GM12878 (cell line): ENCODE data around the gene CHST2. TPM values are rescaled to one million over a fixed set of nuclear protein-coding genes. Genes with fewer than 3 reads are reported as not detected.

Experiments
- ATAC-seq: fragments of 200-7000 bp; cut with Tn5 transposase; 3 replicates; pipeline ENCODE4 v1.9.1; 2020; ENCODE audit warnings: mild to moderate bottlenecking, moderate library complexity
- BruUV-seq: library from RNA; stranded (reverse); fragments of 400-500 nt; replicated peaks from 2 replicates; lab custom pipeline; 2021; lab: Mats Ljungman, UMichigan
- CTCF ChIA-PET: fragments of 300-600 bp; sonication (Branson Sonifier 250); formaldehyde crosslinking; extraction: SDS; loops from one replicate; lab custom pipeline; 2021; ENCODE audit warnings: inconsistent platforms; lab: Yijun Ruan, JAX
- POLR2A ChIA-PET: fragments of 350-600 bp; formaldehyde crosslinking; extraction: SDS; loops from one replicate; lab custom pipeline; 2021; ENCODE audit warnings: inconsistent platforms; lab: Charles Lee
- RAD21 ChIA-PET: fragments of 300-600 bp; sonication (Branson Sonifier 250); formaldehyde crosslinking; loops from one replicate; lab custom pipeline; 2023; ENCODE audit warnings: antibody characterized with exemption; ENCODE audit not compliant: unreplicated experiment; lab: Charles Lee
- SMC1A ChIA-PET: fragments of 300-600 bp; sonication (Branson Sonifier 250); formaldehyde crosslinking; loops from one replicate; lab custom pipeline; 2023; ENCODE audit not compliant: unreplicated experiment, uncharacterized antibody; lab: Charles Lee
- DNase-seq: peaks from one replicate; pipeline ENCODE4 v3.0.0-alpha.2; 2011; ENCODE audit warnings: low read depth, low spot score
- FAIRE-seq: peaks from 3 replicates; lab custom pipeline; 2011; peaks lifted over from hg19 to GRCh38; lab: Jason Lieb, UNC
- H2AFZ ChIP-seq: 2 replicates; pipeline ENCODE4 v1.6.0; 2011; ENCODE audit warnings: low read depth, low read length, control low read depth; ENCODE audit not compliant: control insufficient read depth
- H3K27ac ChIP-seq: 2 replicates; pipeline ENCODE4 v1.5.1; 2011; ENCODE audit warnings: control low read depth; ENCODE audit not compliant: control insufficient read depth, insufficient read depth
- H3K27me3 ChIP-seq, 2 experiments: replicated peaks in 1 of 2; 2 replicates each; pipeline versions ENCODE4 v1.6.0 to v1.6.1; 2011; ENCODE audit warnings: low read length in 1 of 2; ENCODE audit not compliant: control insufficient read depth in 2 of 2, insufficient read depth in 2 of 2
- H3K36me3 ChIP-seq, 2 experiments: 2 replicates each; pipeline ENCODE4 v1.5.1; 2011; ENCODE audit warnings: low read length in 1 of 2; ENCODE audit not compliant: control insufficient read depth in 2 of 2, insufficient read depth in 2 of 2
- H3K4me1 ChIP-seq: 2 replicates; pipeline ENCODE4 v1.6.1; 2011; ENCODE audit warnings: mild to moderate bottlenecking, low read length, moderate library complexity, mixed read lengths; ENCODE audit not compliant: control insufficient read depth, insufficient read depth
- H3K4me2 ChIP-seq: 2 replicates; pipeline ENCODE4 v1.6.0; 2011; ENCODE audit warnings: control low read depth; ENCODE audit not compliant: control insufficient read depth, insufficient read depth
- H3K4me3 ChIP-seq: fragments of 200-600 bp; sonication (generic); 2 replicates; pipeline ENCODE4 v1.5.1; 2016
- H3K79me2 ChIP-seq: 2 replicates; pipeline ENCODE4 v1.6.0; 2011; ENCODE audit warnings: low read length; ENCODE audit not compliant: control insufficient read depth, insufficient read depth
- H3K9ac ChIP-seq: 2 replicates; pipeline ENCODE4 v1.8.0; 2011; ENCODE audit warnings: low read length, control low read depth, mixed read lengths; ENCODE audit not compliant: control insufficient read depth, insufficient read depth
- H3K9me3 ChIP-seq: replicated peaks from 3 replicates; pipeline ENCODE4 v1.5.1; 2011; ENCODE audit warnings: mild to moderate bottlenecking, low read length; ENCODE audit not compliant: control insufficient read depth, insufficient read depth
- H4K20me1 ChIP-seq: 2 replicates; pipeline ENCODE4 v1.6.0; 2011; ENCODE audit not compliant: control insufficient read depth, insufficient read depth
- BCLAF1 ChIP-seq: fragments of 450-650 bp; IDR thresholded peaks from 2 replicates; pipeline ENCODE4 v1.6.1; 2017; ENCODE audit warnings: antibody characterized with exemption, mild to moderate bottlenecking, moderate library complexity
- BHLHE40 ChIP-seq, 2 experiments: fragments of 450-650 bp in 1 of 2; IDR thresholded peaks; 2 replicates each; pipeline ENCODE4 v1.6.1; 2011 to 2017; ENCODE audit warnings: low read depth in 2 of 2, borderline replicate concordance in 1 of 2, improper control_type of control experiment in 1 of 2, low read length in 1 of 2, mild to moderate bottlenecking in 1 of 2
- ELK1 ChIP-seq: IDR thresholded peaks from 2 replicates; pipeline ENCODE4 v1.6.1; 2012; ENCODE audit warnings: low read depth, low read length, improper control_type of control experiment
- NBN ChIP-seq: fragments of 450-650 bp; IDR thresholded peaks from 2 replicates; pipeline ENCODE4 v1.6.1; 2016
- PML ChIP-seq: IDR thresholded peaks from 2 replicates; pipeline ENCODE4 v1.6.1; 2012; ENCODE audit warnings: low read length, inconsistent platforms
- RAD51 ChIP-seq: fragments of 450-650 bp; IDR thresholded peaks from 2 replicates; pipeline ENCODE4 v1.6.1; 2016; ENCODE audit warnings: moderate library complexity, mild to moderate bottlenecking, inconsistent platforms
- STAT1 ChIP-seq: fragments of 450-650 bp; conservative IDR thresholded peaks from 2 replicates; pipeline ENCODE4 v1.6.1; 2014; ENCODE audit warnings: antibody characterized with exemption, mild to moderate bottlenecking
- STAT3 ChIP-seq: IDR thresholded peaks from 2 replicates; pipeline ENCODE4 v1.6.1; 2011; ENCODE audit warnings: low read depth, low read length, improper control_type of control experiment
- ZNF207 ChIP-seq: fragments of 450-650 bp; IDR thresholded peaks from 2 replicates; pipeline ENCODE4 v1.6.1; 2014; ENCODE audit warnings: antibody characterized with exemption, mild to moderate bottlenecking, borderline replicate concordance
- ZSCAN29 ChIP-seq: fragments of 450-650 bp; IDR thresholded peaks from 2 replicates; pipeline ENCODE4 v1.6.1; 2017; ENCODE audit warnings: mild to moderate bottlenecking, moderate library complexity
- WGBS: methylation state at CpG from one replicate; pipeline ENCODE4 v1.1.6; 2016; ENCODE audit warnings: low lambda C conversion rate; ENCODE audit not compliant: insufficient replicate concordance, insufficient coverage; ENCODE audit errors: missing lambda C conversion rate; 5-methylcytosine and 5-hydroxymethylcytosine counted together
- in situ Hi-C: fragments of 300-500 bp; cut with MboI; formaldehyde crosslinking; loops from 9 replicates; pipeline ENCODE4 v1.14.3; 2018; ENCODE audit warnings: mixed read lengths
- intact Hi-C: fragments of 100-400 bp; cut with micrococcal nuclease; formaldehyde crosslinking; loops from one replicate; pipeline ENCODE4 v1.14.2; 2022; ENCODE audit not compliant: unreplicated experiment
- polyA plus RNA-seq, 11 experiments: library from polyadenylated mRNA; depleted of rRNA in 4 of 11; unstranded in 6 of 11; stranded (reverse) in 5 of 11; fragments of >200 nt; fragmentation: Nextera tagmentation in 4 of 11; fragmentation: Illumina TruSeq in 1 of 11; extraction: Ambion mirVana in 4 of 11; extraction: Trizol in 1 of 11; gene quantifications; 1 replicate in 1 of 11; 2 replicates in 10 of 11; pipeline versions ENCODE4 v1.2.1 to v1.2.3, GENCODE V29; 2011 to 2016; ENCODE audit warnings: inconsistent platforms in 2 of 11, missing spikeins in 2 of 11, low read depth in 1 of 11
- total RNA-seq, 4 experiments: library from RNA; depleted of rRNA in 3 of 4; stranded (reverse); fragments of >200 nt in 3 of 4; fragmentation: Illumina TruSeq in 1 of 4; extraction: Trizol in 1 of 4; gene quantifications; 2 replicates each; pipeline versions ENCODE4 v1.2.1 to v1.2.3, GENCODE V29; 2013 to 2021
- TF ChIP-seq, protein P1 (sequence below), 3 experiments: IDR thresholded peaks in 2 of 3; conservative IDR thresholded peaks in 1 of 3; 2 replicates each; pipeline ENCODE4 v1.5.1; 2011; ENCODE audit warnings: low read depth in 3 of 3, low read length in 3 of 3, mild to moderate bottlenecking in 3 of 3, control low read depth in 2 of 3, moderate library complexity in 2 of 3, inconsistent platforms in 1 of 3, mixed read lengths in 1 of 3; ENCODE audit not compliant: control insufficient read depth in 2 of 3, insufficient read depth in 1 of 3; ENCODE audit errors: extremely low read depth in 1 of 3
- TF ChIP-seq, protein P2 (sequence below): IDR thresholded peaks from 2 replicates; pipeline ENCODE4 v1.6.1; 2011; ENCODE audit warnings: mild to moderate bottlenecking, low read depth, low read length, moderate library complexity; ENCODE audit not compliant: insufficient replicate concordance

CHST2 gene
- total and polyA plus RNA-seq, 10 of the 15 experiments (the other 5 are each of a cell fraction or from before 2014, with no cell fraction given) = 1.6 to 37.2 (median 8.8) TPM

DNA sequence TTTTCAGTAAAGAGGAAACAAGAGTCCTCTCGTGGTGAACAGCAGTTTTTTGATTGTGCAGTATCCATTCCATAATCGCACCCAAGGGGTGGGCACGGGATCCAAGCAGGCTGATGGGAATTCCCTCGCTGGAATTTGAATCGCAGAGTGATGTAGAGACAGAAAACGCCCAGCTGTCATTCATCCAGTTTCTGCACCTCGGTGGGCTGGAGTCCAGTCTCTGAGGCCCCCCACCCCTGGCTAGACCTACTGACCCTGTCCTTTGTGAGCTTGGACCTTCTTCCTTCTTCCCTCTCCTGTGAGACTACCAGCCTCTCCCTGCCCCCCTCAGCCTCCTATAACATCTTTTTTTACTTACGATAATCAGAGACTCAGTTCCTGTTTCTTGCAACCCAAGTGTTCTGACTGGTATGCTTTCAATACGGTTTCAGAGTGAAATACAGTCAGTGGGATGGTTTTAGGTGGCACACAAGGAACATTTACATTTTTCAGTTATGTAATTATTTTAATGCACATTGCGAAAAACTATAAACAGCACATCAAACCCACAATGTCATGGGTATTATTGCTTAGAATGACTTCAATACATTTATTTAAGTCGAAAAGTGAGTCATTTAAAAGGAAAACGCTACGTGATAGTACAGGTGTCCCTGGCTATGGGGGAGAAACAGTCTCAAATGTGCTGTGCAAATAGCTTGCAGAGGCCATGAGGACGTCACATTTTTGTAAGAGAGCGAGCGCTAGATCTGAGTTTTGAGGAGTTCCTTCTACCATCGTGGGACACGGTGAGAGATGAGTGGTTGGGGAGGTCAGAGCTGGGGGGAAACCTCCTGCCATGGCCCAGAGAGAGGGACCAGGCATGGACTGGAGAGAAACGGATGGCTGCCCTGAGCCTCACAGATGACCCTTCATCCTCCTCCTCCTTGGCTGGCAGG lies 37.5 kb upstream of the CHST2 start:
- TSS peak; percentile 96 for BruUV-seq
- peaks cover 35% of the 10 kb centered on the region for H3K4me1 ChIP-seq
- peak overlapping the region; percentile 77 for H3K9ac ChIP-seq
- H4K20me1 ChIP-seq = no peaks in the 10 kb centered on the region
- H3K36me3 ChIP-seq = no peaks in the 10 kb centered on the region; a peak in 1 of 4 replicates
- ChIA-PET CTCF (interaction anchor here (0.9 to 1.9 kb wide), 4 partner anchors 11 to 43 kb away, joined by 3 to 4 read pairs (median 4); no protein-coding TSS in a partner anchor), RAD21 (interaction anchor here (0.8 to 1.5 kb wide), 4 partner anchors 20 to 267 kb away, joined by 3 read pairs; no protein-coding TSS in a partner anchor), SMC1A (interaction anchor here (0.7 to 3.0 kb wide), 10 partner anchors 9 to 89 kb away, joined by 3 to 11 read pairs (median 4); no protein-coding TSS in a partner anchor), POLR2A (no interaction called here)
- peak; percentile 81 for ATAC-seq
- DNase-seq = peak; percentile 94
- H3K27ac ChIP-seq = peak overlapping the region; percentile 92
- intact Hi-C loops = loop anchor here (1.0 to 2.0 kb wide), 2 partner anchors 37 to 77 kb away; partner anchors contain the start of gene CHST2
- H3K79me2 ChIP-seq = no peaks in the 10 kb centered on the region
- H3K27me3 ChIP-seq = no peaks in the 10 kb centered on the region
- peak; percentile 95 for FAIRE-seq
- H3K4me2 ChIP-seq = peak overlapping the region; percentile 99
- WGBS = 1% methylated on average over 19 of the region's 19 CpGs
- H3K9me3 ChIP-seq = no peaks in the 10 kb centered on the region; the same call in 2 of the 3 replicates
- H2AFZ ChIP-seq = peak overlapping the region; percentile 71
- in situ Hi-C loops = no loop called here
- peak overlapping the region; percentile 51; the same call in 1 of the 2 replicates for H3K4me3 ChIP-seq
- TF ChIP-seq ZSCAN29 (no peak), ZNF207 (no peak), NBN (peak; percentile 38; the same call in 1 of the 2 replicates), PML (no peak), STAT3 (no peak), BCLAF1 (no peak), ELK1 (no peak), STAT1 (no peak), RAD51 (no peak), BHLHE40 (IDR thresholded peaks at IDR 0.05; ENCODE audit: borderline replicate concordance in 1 of 2, low read depth in 2 of 2, low read length in 1 of 2) (peak in 1 of 2 experiments; percentile 54; a peak in 2 of 4 replicates)
- TF ChIP-seq, protein P1, sequence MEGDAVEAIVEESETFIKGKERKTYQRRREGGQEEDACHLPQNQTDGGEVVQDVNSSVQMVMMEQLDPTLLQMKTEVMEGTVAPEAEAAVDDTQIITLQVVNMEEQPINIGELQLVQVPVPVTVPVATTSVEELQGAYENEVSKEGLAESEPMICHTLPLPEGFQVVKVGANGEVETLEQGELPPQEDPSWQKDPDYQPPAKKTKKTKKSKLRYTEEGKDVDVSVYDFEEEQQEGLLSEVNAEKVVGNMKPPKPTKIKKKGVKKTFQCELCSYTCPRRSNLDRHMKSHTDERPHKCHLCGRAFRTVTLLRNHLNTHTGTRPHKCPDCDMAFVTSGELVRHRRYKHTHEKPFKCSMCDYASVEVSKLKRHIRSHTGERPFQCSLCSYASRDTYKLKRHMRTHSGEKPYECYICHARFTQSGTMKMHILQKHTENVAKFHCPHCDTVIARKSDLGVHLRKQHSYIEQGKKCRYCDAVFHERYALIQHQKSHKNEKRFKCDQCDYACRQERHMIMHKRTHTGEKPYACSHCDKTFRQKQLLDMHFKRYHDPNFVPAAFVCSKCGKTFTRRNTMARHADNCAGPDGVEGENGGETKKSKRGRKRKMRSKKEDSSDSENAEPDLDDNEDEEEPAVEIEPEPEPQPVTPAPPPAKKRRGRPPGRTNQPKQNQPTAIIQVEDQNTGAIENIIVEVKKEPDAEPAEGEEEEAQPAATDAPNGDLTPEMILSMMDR (IDR thresholded peaks at IDR 0.05 in 2 of 3, conservative IDR thresholded peaks at IDR 0.05 in 1 of 3; ENCODE audit: control insufficient read depth in 2 of 3, extremely low read depth in 1 of 3, insufficient read depth in 1 of 3, low read depth in 3 of 3, low read length in 3 of 3) = no peak
- TF ChIP-seq, protein P2, sequence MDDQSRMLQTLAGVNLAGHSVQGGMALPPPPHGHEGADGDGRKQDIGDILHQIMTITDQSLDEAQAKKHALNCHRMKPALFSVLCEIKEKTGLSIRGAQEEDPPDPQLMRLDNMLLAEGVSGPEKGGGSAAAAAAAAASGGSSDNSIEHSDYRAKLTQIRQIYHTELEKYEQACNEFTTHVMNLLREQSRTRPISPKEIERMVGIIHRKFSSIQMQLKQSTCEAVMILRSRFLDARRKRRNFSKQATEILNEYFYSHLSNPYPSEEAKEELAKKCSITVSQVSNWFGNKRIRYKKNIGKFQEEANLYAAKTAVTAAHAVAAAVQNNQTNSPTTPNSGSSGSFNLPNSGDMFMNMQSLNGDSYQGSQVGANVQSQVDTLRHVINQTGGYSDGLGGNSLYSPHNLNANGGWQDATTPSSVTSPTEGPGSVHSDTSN = no peak
